Keratinocyte (primary cell): ENCODE results near the gene PRRT1B. TPM values are rescaled to one million over a fixed set of nuclear protein-coding genes. Genes with fewer than 3 reads are reported as not detected.

Source experiments
- DNase-seq: peaks from one replicate; pipeline ENCODE4 v3.0.0-alpha.2; 2011; ENCODE audit warnings: low read depth, missing footprints, low spot score
- FAIRE-seq: peaks from 2 replicates; lab custom pipeline; 2011; peaks lifted over from hg19 to GRCh38; lab: Jason Lieb, UNC
- H2AFZ ChIP-seq: 2 replicates; pipeline ENCODE4 v1.6.0; 2012; ENCODE audit warnings: low read length, control low read depth, inconsistent platforms; ENCODE audit not compliant: control insufficient read depth
- H3K27ac ChIP-seq: 2 replicates; pipeline ENCODE4 v1.5.1; 2011; ENCODE audit warnings: low read length; ENCODE audit not compliant: control insufficient read depth, insufficient read depth
- H3K27me3 ChIP-seq: 3 replicates; pipeline ENCODE4 v1.6.0; 2011; ENCODE audit warnings: low read length; ENCODE audit not compliant: control insufficient read depth, insufficient read depth; ENCODE audit errors: extremely low read depth
- H3K36me3 ChIP-seq, 2 experiments: 2 replicates in 1 of 2; 3 replicates in 1 of 2; pipeline ENCODE4 v1.5.1; 2011; ENCODE audit warnings: low read length in 2 of 2, mild to moderate bottlenecking in 1 of 2; ENCODE audit not compliant: control insufficient read depth in 2 of 2, insufficient read depth in 2 of 2; ENCODE audit errors: extremely low read depth in 1 of 2
- H3K4me1 ChIP-seq: 3 replicates; pipeline ENCODE4 v1.5.1; 2011; ENCODE audit warnings: low read length; ENCODE audit not compliant: control insufficient read depth, insufficient read depth; ENCODE audit errors: extremely low read depth
- H3K4me2 ChIP-seq: 3 replicates; pipeline ENCODE4 v1.6.0; 2011; ENCODE audit warnings: low read depth, low read length; ENCODE audit not compliant: control insufficient read depth, insufficient read depth; ENCODE audit errors: extremely low read depth
- H3K4me3 ChIP-seq, 3 experiments: fragments of 200-600 bp in 1 of 3; sonication (generic) in 1 of 3; 2 replicates in 2 of 3; 3 replicates in 1 of 3; pipeline ENCODE4 v1.5.1; 2011 to 2016; ENCODE audit warnings: low read length in 3 of 3, mild to moderate bottlenecking in 3 of 3, control low read depth in 2 of 3, inconsistent platforms in 1 of 3, low read depth in 1 of 3, mixed read lengths in 1 of 3, mixed run types in 1 of 3, moderate library complexity in 1 of 3; ENCODE audit not compliant: control insufficient read depth in 2 of 3, insufficient read depth in 2 of 3; ENCODE audit errors: extremely low read depth in 1 of 3
- H3K79me2 ChIP-seq: 2 replicates; pipeline ENCODE4 v1.6.0; 2012; ENCODE audit warnings: low read length; ENCODE audit not compliant: control insufficient read depth, insufficient read depth
- H3K9ac ChIP-seq: 3 replicates; pipeline ENCODE4 v1.6.0; 2011; ENCODE audit warnings: low read length; ENCODE audit not compliant: control insufficient read depth, insufficient read depth; ENCODE audit errors: extremely low read depth
- H3K9me1 ChIP-seq: 3 replicates; pipeline ENCODE4 v1.6.0; 2011; ENCODE audit warnings: low read length; ENCODE audit not compliant: control insufficient read depth, insufficient read depth; ENCODE audit errors: extremely low read depth
- H3K9me3 ChIP-seq: 2 replicates; pipeline ENCODE4 v1.5.1; 2012; ENCODE audit warnings: low read depth, low read length; ENCODE audit not compliant: control insufficient read depth
- H4K20me1 ChIP-seq: 3 replicates; pipeline ENCODE4 v1.6.0; 2011; ENCODE audit warnings: low read length; ENCODE audit not compliant: control insufficient read depth, insufficient read depth; ENCODE audit errors: extremely low read depth
- EZH2 ChIP-seq: IDR thresholded peaks from one replicate; pipeline ENCODE4 v1.6.1; 2012; ENCODE audit warnings: inconsistent platforms, mild to moderate bottlenecking, low read length, moderate library complexity
- dilution Hi-C: fragments of 300-500 bp; cut with MboI; formaldehyde crosslinking; loops from one replicate; pipeline ENCODE4 v1.7.0; 2020; ENCODE audit warnings: low sequenced_read_pairs; ENCODE audit not compliant: extremely low pct_ligation_motif_present
- polyA plus RNA-seq, 5 experiments: library from polyadenylated mRNA; depleted of rRNA in 3 of 5; stranded (reverse) in 3 of 5; stranded (forward) in 1 of 5; unstranded in 1 of 5; fragments of >200 nt; gene quantifications; 1 replicate in 1 of 5; 2 replicates in 3 of 5; 3 replicates in 1 of 5; pipeline versions ENCODE4 v1.2.1 to v1.2.3, GENCODE V29; 2011 to 2012; ENCODE audit warnings: missing spikeins in 2 of 5, low read depth in 1 of 5, low replicate concordance in 1 of 5
- TF ChIP-seq, protein P1 (sequence below), 3 experiments: IDR thresholded peaks in 1 of 3; conservative IDR thresholded peaks in 1 of 3; optimal IDR thresholded peaks in 1 of 3; 2 replicates in 2 of 3; 3 replicates in 1 of 3; pipeline versions ENCODE3 to v1.5.1; 2011; ENCODE audit warnings: low read length in 3 of 3, mild to moderate bottlenecking in 3 of 3, moderate library complexity in 2 of 3, control low read depth in 1 of 3, inconsistent platforms in 1 of 3; ENCODE audit not compliant: insufficient read depth in 2 of 3; ENCODE audit errors: extremely low read depth in 1 of 3

The PRRT1B gene
- polyA plus RNA-seq, 1 donor (not counting 4 experiments of a cell fraction or from before 2014, with no cell fraction given) = not detected

DNA sequence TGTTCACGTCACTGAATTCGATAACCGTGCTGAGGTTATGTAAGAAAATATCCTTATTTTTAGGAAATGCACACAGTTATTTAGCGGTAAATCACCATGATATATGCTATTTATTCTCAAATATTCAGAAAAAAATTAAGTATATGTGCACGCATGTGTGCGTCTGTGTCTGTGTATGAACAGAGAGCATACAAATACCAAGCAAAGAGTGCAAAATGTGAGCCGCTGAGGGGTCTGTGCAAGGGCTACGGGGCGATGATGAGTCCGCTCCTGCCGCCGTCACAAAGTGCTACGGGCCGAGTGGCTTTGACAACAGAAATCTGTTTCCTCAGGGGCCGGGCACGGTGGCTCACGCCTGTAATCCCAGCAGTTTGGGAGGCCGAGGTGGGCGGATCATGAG, 7.4 kb upstream of the PRRT1B start:
- H3K9ac ChIP-seq = no peak overlapping the region
- FAIRE-seq (no peak), DNase-seq (no peak)
- H3K27ac ChIP-seq = no peak overlapping the region
- no peak overlapping the region for H3K4me2 ChIP-seq
- dilution Hi-C loops = no loop called here
- H3K36me3 ChIP-seq = no peaks in the 10 kb centered on the region
- H4K20me1 ChIP-seq = no peaks in the 10 kb centered on the region
- H3K4me3 ChIP-seq = no peak overlapping the region
- no peaks in the 10 kb centered on the region for H3K79me2 ChIP-seq
- no peaks in the 10 kb centered on the region for H3K4me1 ChIP-seq
- H3K9me1 ChIP-seq = no peaks in the 10 kb centered on the region
- H2AFZ ChIP-seq = no peak overlapping the region
- no peaks in the 10 kb centered on the region for H3K27me3 ChIP-seq
- H3K9me3 ChIP-seq = no peaks in the 10 kb centered on the region
- TF ChIP-seq, protein P1, sequence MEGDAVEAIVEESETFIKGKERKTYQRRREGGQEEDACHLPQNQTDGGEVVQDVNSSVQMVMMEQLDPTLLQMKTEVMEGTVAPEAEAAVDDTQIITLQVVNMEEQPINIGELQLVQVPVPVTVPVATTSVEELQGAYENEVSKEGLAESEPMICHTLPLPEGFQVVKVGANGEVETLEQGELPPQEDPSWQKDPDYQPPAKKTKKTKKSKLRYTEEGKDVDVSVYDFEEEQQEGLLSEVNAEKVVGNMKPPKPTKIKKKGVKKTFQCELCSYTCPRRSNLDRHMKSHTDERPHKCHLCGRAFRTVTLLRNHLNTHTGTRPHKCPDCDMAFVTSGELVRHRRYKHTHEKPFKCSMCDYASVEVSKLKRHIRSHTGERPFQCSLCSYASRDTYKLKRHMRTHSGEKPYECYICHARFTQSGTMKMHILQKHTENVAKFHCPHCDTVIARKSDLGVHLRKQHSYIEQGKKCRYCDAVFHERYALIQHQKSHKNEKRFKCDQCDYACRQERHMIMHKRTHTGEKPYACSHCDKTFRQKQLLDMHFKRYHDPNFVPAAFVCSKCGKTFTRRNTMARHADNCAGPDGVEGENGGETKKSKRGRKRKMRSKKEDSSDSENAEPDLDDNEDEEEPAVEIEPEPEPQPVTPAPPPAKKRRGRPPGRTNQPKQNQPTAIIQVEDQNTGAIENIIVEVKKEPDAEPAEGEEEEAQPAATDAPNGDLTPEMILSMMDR (optimal IDR thresholded peaks at IDR 0.05 in 1 of 3, IDR thresholded peaks at IDR 0.05 in 1 of 3, conservative IDR thresholded peaks at IDR 0.05 in 1 of 3; ENCODE audit: extremely low read depth in 1 of 3, insufficient read depth in 2 of 3, low read length in 3 of 3) = no peak
- TF ChIP-seq EZH2 = no peak

DNA sequence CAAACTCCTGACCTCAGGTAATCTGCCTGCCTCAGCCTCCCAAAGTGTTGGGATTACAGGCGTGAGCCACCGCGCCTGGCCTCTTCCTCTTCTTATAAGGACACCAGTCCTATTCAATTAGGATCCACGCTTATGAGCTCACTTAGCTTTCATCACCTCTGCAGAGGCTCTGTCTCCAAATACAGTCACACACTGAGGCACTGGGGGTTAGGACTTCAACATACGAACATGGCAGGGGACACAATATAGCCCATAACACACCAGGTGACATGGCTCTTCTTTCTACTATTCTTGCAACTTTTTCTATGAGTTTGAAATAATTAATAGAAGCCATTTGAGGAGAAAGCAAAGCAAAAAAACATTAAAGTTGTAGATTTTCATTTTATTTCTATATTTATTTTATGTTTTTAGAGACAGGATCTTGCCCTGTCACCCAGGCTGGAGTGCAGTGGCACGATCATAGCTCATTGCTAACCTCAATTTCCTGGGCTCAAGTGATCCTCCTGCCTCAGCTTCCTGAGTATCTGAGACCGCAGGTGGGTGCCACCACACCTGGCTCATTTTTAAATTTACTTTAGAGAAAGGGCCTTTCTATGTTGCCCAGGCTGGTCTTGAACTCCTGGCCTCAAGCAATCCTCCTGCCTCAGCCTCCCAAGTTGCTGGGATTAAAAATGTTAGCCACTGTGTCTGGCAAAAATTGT, 6.0 kb upstream of the PRRT1B start:
- Histone ChIP-seq H3K27me3 (peaks cover 7% of the 10 kb centered on the region), H3K27ac (no peak overlapping the region), H3K9me3 (peaks cover 5% of the 10 kb centered on the region), H3K9ac (no peak overlapping the region), H3K79me2 (no peaks in the 10 kb centered on the region), H3K36me3 (no peaks in the 10 kb centered on the region), H3K4me3 (no peak overlapping the region), H4K20me1 (no peaks in the 10 kb centered on the region), H3K9me1 (no peaks in the 10 kb centered on the region), H2AFZ (no peak overlapping the region), H3K4me2 (no peak overlapping the region), H3K4me1 (no peaks in the 10 kb centered on the region)
- DNase-seq = no peak
- TF ChIP-seq, protein P1 (optimal IDR thresholded peaks at IDR 0.05 in 1 of 3, IDR thresholded peaks at IDR 0.05 in 1 of 3, conservative IDR thresholded peaks at IDR 0.05 in 1 of 3; ENCODE audit: extremely low read depth in 1 of 3, insufficient read depth in 2 of 3, low read length in 3 of 3) = no peak
- no peak for TF ChIP-seq EZH2
- dilution Hi-C loops = no loop called here
- FAIRE-seq = no peak
